Breast epithelium (tissue), 3 donors: ENCODE measurements around the gene RPL5.

ENCODE experiments used
- POLR2A ChIP-seq: fragments of 450-650 bp; IDR thresholded peaks from one replicate; pipeline ENCODE4 v1.6.1; 2016; ENCODE audit warnings: antibody characterized with exemption, mild to moderate bottlenecking, moderate library complexity
- TF ChIP-seq, protein P1 (sequence below), 3 donors: fragments of 450-650 bp; IDR thresholded peaks; one replicate each; pipeline ENCODE4 v1.5.1; 2016 to 2017; ENCODE audit warnings: antibody characterized with exemption in 3 of 3, mild to moderate bottlenecking in 3 of 3, moderate library complexity in 3 of 3

DNA sequence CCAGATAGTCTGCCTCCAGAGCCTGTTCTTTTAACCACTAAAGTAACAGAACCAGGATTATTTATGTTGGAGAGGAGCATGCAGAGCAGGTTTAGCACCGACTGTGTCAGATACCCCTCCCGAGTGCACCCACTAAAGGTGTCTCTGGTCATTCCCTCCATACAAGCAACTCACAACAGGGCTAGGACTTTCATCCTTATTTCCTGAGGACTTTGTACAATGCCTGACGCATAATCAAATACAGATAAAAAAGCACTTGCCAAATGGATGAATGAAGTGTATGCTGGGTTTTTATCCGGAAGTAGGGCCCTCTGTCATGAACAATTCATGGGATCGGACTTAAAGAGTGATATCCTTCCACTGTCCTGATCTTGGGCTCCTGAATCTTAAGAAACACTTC lies 26.0 kb downstream of the RPL5 start:
- no peak for TF ChIP-seq POLR2A
- TF ChIP-seq, protein P1, sequence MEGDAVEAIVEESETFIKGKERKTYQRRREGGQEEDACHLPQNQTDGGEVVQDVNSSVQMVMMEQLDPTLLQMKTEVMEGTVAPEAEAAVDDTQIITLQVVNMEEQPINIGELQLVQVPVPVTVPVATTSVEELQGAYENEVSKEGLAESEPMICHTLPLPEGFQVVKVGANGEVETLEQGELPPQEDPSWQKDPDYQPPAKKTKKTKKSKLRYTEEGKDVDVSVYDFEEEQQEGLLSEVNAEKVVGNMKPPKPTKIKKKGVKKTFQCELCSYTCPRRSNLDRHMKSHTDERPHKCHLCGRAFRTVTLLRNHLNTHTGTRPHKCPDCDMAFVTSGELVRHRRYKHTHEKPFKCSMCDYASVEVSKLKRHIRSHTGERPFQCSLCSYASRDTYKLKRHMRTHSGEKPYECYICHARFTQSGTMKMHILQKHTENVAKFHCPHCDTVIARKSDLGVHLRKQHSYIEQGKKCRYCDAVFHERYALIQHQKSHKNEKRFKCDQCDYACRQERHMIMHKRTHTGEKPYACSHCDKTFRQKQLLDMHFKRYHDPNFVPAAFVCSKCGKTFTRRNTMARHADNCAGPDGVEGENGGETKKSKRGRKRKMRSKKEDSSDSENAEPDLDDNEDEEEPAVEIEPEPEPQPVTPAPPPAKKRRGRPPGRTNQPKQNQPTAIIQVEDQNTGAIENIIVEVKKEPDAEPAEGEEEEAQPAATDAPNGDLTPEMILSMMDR (IDR thresholded peaks at IDR 0.05), result no peak
